Measurements from ENCODE around the gene PHLPP2. TPM values are rescaled to one million over a fixed set of nuclear protein-coding genes. Genes with fewer than 3 reads are reported as not detected.

PHLPP2 gene
- total RNA-seq, 2 donors from 2014 or later: 4.6 to 6.9 TPM

Other genes with a start within 250 kb of the PHLPP2 start
- 1 to 10 TPM; 3.5 to 3.7 TPM for gene ZNF19, start 235.4 kb downstream of the PHLPP2 start, total RNA-seq
- gene CHST4, start 198.3 kb downstream of the PHLPP2 start, total RNA-seq: under 1 TPM in 1 of 2 donors, not detected in 1; 0.16 TPM
- not detected for gene TAT, start 147.6 kb downstream of the PHLPP2 start, total RNA-seq
- not detected for gene MARVELD3, start 98.5 kb downstream of the PHLPP2 start, total RNA-seq
- gene AP1G1, start 84.1 kb upstream of the PHLPP2 start, total RNA-seq: 10 to 100 TPM; 40.1 to 49.3 TPM
- 10 to 100 TPM; 16.8 to 21.4 TPM for gene ATXN1L, start 121.3 kb upstream of the PHLPP2 start, total RNA-seq
- 1 to 10 TPM; 3.6 to 5.7 TPM for gene ZNF821, start 159.5 kb upstream of the PHLPP2 start, total RNA-seq
- 100 to 1,000 TPM; 117 to 138 TPM for gene IST1, start 170.8 kb upstream of the PHLPP2 start, total RNA-seq

Measured in left cardiac atrium (tissue), 2 donors.